Ascending aorta (tissue), 2 donors: Measurements from ENCODE around the gene LLGL2. TPM values are rescaled to one million over a fixed set of nuclear protein-coding genes. Genes with fewer than 3 reads are reported as not detected.

Experiments
- DNase-seq, 2 donors: peaks; one replicate each; pipeline ENCODE4 v3.0.0-alpha.2; 2019; ENCODE audit warnings: low spot score in 2 of 2
- H3K27ac ChIP-seq, 2 donors: fragments of 200-600 bp; sonication (generic); one replicate each; pipeline ENCODE4 v1.5.1; 2016 to 2017; ENCODE audit warnings: mild to moderate bottlenecking in 1 of 2
- H3K27me3 ChIP-seq: fragments of 200-600 bp; sonication (generic); one replicate; pipeline ENCODE4 v1.5.1; 2017
- H3K36me3 ChIP-seq, 2 donors: fragments of 200-600 bp; sonication (generic); one replicate each; pipeline ENCODE4 v1.5.1; 2016
- H3K4me1 ChIP-seq, 2 donors: fragments of 200-600 bp; sonication (generic); one replicate each; pipeline ENCODE4 v1.5.1; 2016 to 2017; ENCODE audit warnings: mild to moderate bottlenecking in 1 of 2
- H3K4me3 ChIP-seq, 2 donors: fragments of 200-600 bp; sonication (generic); one replicate each; pipeline ENCODE4 v1.5.1; 2016 to 2017; ENCODE audit warnings: mild to moderate bottlenecking in 1 of 2
- H3K9me3 ChIP-seq, 2 donors: fragments of 200-600 bp; sonication (generic); one replicate each; pipeline ENCODE4 v1.5.1; 2016
- intact Hi-C: fragments of 100-400 bp; cut with DNase I; formaldehyde crosslinking; loops from one replicate; pipeline ENCODE4 v1.15.1; 2023
- total RNA-seq: library from RNA; depleted of rRNA; stranded (reverse); fragments of >200 nt; gene quantifications from one replicate; pipeline ENCODE4 v1.1.0, GENCODE V29; 2016
- TF ChIP-seq, protein P1 (sequence below), 3 experiments: fragments of 200-600 bp in 2 of 3; fragments of 450-650 bp in 1 of 3; sonication (generic) in 2 of 3; IDR thresholded peaks; one replicate each; pipeline ENCODE4 v1.5.1; 2016 to 2019; ENCODE audit warnings: antibody characterized with exemption in 3 of 3, mild to moderate bottlenecking in 1 of 3, moderate library complexity in 1 of 3

The LLGL2 gene
- total RNA-seq, 1 donor from 2014 or later, result 41.8 TPM

DNA sequence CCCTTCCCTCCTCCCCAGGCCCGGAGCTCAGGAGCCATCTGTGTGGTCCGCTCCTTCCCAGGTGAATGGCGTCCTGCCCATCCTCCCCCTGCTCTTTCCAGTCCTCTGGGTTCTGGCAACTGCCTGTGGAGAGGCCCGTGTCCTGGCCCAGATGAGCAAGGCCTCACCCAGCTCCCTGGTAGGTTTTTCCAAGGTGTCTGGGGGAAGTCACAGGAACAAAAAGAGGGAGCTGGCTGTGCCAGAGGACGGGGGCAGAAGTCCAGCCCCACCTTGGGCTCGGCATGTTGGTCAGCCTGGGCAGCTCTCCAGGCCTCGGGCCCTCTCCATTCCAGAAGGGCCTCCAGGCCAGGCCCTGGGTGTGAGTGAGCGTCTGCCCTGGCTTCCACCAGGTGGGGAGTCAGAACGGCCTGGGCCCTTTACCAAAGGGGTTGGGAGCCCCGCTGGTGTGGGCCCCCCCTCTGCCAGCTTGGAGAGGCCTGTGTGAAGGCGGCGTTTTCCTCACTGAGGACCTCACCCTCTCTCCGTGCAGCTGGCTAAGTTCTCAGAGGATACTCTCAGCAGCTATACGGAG is 35.2 kb upstream of the LLGL2 start:
- H3K36me3 ChIP-seq, result peaks cover 43 to 46% of the 10 kb centered on the region in 2 donors
- DNase-seq, result no peak
- H3K27me3 ChIP-seq, result no peaks in the 10 kb centered on the region
- H3K9me3 ChIP-seq, result no peaks in the 10 kb centered on the region
- intact Hi-C loops, result no loop called here
- no peak overlapping the region for H3K4me3 ChIP-seq
- H3K4me1 ChIP-seq, result peaks cover 0 to 7% of the 10 kb centered on the region in 2 donors
- peak overlapping the region; percentile 44 to 69 for H3K27ac ChIP-seq
- TF ChIP-seq, protein P1, sequence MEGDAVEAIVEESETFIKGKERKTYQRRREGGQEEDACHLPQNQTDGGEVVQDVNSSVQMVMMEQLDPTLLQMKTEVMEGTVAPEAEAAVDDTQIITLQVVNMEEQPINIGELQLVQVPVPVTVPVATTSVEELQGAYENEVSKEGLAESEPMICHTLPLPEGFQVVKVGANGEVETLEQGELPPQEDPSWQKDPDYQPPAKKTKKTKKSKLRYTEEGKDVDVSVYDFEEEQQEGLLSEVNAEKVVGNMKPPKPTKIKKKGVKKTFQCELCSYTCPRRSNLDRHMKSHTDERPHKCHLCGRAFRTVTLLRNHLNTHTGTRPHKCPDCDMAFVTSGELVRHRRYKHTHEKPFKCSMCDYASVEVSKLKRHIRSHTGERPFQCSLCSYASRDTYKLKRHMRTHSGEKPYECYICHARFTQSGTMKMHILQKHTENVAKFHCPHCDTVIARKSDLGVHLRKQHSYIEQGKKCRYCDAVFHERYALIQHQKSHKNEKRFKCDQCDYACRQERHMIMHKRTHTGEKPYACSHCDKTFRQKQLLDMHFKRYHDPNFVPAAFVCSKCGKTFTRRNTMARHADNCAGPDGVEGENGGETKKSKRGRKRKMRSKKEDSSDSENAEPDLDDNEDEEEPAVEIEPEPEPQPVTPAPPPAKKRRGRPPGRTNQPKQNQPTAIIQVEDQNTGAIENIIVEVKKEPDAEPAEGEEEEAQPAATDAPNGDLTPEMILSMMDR (IDR thresholded peaks at IDR 0.05), result no peak

DNA sequence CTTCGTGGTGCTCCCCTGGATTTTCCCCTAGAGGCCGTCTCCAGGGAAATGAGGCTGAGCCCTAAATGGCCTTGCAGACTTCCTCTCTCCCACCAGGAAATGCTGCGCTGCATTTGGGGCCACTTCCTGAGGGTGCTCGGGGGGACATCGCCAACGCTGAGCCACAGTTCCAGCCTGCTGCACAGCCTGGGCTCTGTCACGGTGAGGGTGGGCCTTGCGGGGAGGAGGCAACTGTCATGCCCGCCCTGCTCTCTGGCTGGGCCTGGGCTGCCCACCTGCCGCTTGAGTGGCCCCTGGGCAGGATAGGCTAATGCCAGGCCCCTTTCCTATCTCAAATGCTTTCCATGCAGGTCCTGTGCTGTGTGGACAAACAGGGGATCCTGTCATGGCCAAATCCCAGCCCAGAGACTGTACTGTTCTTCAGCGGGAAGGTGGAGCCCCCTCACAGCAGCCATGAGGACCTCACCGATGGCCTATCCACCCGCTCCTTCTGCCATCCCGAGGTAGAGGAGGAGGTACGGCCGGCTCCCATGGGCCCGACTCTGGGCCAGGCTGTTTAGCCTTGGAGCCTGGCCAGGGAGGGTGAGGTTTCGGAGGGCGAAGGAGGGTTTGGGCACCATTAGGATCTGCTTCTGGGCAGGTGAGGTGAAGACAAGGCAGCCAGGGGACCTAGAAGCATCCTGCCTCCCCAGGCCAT is 34.4 kb upstream of the LLGL2 start:
- TF ChIP-seq, protein P1 (IDR thresholded peaks at IDR 0.05), result no peak
- peak overlapping the region in 1 of 2 donors; percentile 69 for H3K27ac ChIP-seq
- H3K9me3 ChIP-seq, result no peaks in the 10 kb centered on the region
- H3K4me1 ChIP-seq, result peaks cover 0 to 7% of the 10 kb centered on the region in 2 donors
- H3K36me3 ChIP-seq, result peaks cover 51 to 55% of the 10 kb centered on the region in 2 donors
- H3K4me3 ChIP-seq, result no peak overlapping the region
- no peak for DNase-seq
- intact Hi-C loops, result no loop called here
- no peaks in the 10 kb centered on the region for H3K27me3 ChIP-seq

DNA sequence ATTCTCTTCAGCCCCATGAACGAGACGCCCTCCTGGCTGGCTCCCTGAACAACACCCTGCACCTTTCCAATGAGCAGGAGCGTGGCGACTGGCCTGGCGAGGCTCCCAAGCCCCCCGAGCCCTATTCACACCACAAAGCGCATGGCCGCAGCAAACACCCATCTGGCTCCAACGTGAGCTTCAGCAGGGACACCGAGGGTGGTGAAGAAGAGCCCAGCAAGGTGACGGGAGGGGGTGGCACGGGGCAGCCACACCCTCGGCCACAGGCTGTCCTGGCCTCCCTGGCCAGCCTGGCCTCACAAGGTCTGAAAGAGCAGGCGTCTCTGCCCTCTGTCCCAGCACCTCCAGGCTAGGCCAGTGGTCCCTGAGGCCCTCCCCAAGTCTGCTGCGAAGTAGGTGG is 33.8 kb upstream of the LLGL2 start:
- peaks cover 0 to 7% of the 10 kb centered on the region in 2 donors for H3K4me1 ChIP-seq

DNA sequence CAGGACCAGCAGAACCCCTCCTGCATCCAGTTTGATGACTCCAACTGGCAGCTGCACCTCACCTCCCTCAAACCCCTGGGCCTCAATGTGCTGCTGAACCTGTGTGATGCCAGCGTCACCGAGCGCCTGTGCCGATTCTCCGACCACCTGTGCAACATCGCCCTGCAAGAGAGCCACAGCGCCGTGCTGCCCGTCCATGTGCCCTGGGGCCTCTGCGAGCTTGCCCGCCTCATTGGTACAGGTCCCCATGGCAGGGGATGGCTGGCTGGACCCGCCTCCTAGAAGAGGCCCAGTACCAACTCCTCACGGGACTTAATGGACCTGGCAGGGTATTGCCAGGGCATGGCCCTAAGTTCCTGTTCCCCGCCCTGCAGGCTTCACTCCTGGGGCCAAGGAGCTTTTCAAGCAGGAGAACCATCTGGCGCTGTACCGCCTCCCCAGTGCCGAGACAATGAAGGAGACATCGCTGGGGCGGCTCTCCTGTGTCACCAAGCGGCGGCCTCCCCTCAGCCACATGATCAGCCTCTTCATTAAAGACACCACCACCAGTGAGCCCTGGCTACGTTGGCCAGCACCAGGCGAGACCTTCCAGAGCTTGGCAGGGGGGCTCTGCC is 32.8 kb upstream of the LLGL2 start:
- no peak overlapping the region for H3K27ac ChIP-seq
- H3K36me3 ChIP-seq, result peaks cover 63 to 69% of the 10 kb centered on the region in 2 donors
- peaks cover 0 to 7% of the 10 kb centered on the region in 2 donors for H3K4me1 ChIP-seq
- H3K4me3 ChIP-seq, result no peak overlapping the region
- intact Hi-C loops, result no loop called here
- no peaks in the 10 kb centered on the region for H3K9me3 ChIP-seq
- no peaks in the 10 kb centered on the region for H3K27me3 ChIP-seq
- TF ChIP-seq, protein P1 (IDR thresholded peaks at IDR 0.05), result no peak
- DNase-seq, result no peak

More for the DNA sequence above, 33.8 kb upstream of the LLGL2 start:
- intact Hi-C loops, result no loop called here
- Histone ChIP-seq H3K36me3 (peaks cover 53 to 61% of the 10 kb centered on the region in 2 donors), H3K27me3 (no peaks in the 10 kb centered on the region), H3K9me3 (no peaks in the 10 kb centered on the region), H3K4me3 (no peak overlapping the region), H3K27ac (no peak overlapping the region)
- no peak for DNase-seq
- TF ChIP-seq, protein P1 (IDR thresholded peaks at IDR 0.05), result no peak

- H3K4me3 ChIP-seq, result no peak overlapping the region
- TF ChIP-seq, protein P1 (IDR thresholded peaks at IDR 0.05), result no peak
- intact Hi-C loops, result no loop called here
- H3K4me1 ChIP-seq, result peaks cover 0 to 7% of the 10 kb centered on the region in 2 donors
- no peak for DNase-seq
- peaks cover 71 to 79% of the 10 kb centered on the region in 2 donors for H3K36me3 ChIP-seq
- no peak overlapping the region for H3K27ac ChIP-seq
- no peaks in the 10 kb centered on the region for H3K9me3 ChIP-seq
- H3K27me3 ChIP-seq, result no peaks in the 10 kb centered on the region
Measured at GRCh38 chr17:75493476-75494129, 31.9 kb upstream of the LLGL2 start.
